Measurements from ENCODE around the gene STYX.

GRCh38 chr14:52748647-52749292 lies 18.8 kb downstream of the STYX start:
- TF ChIP-seq EZH2 (IDR thresholded peaks at IDR 0.05; ENCODE audit: borderline replicate concordance, low read depth, low read length, severe bottlenecking) (no peak), CTCF (IDR thresholded peaks at IDR 0.05; ENCODE audit: borderline replicate concordance, extremely low read depth, low read length, poor library complexity, severe bottlenecking) (no peak)
